Measurements from ENCODE around the gene ALDH2. TPM values are rescaled to one million over a fixed set of nuclear protein-coding genes. Genes with fewer than 3 reads are reported as not detected.
"Not testable (repeated sequence)": the region's sequence is repeated elsewhere in the genome, so short reads cannot be mapped to it uniquely, and the experiment has no call there.

The ALDH2 gene
- total RNA-seq, 3 donors from 2014 or later (not counting 1 experiment from before 2014, with no cell fraction given), result 2.6 to 8.2 (median 3.8) TPM

- Mint-ChIP-seq H3K4me1 (peaks cover 7 to 18% of the 10 kb centered on the region in 2 donors), H3K36me3 (no peaks in the 10 kb centered on the region), H3K27ac (no peak overlapping the region), H3K27me3 (ENCODE audit: low read depth in 2 of 2) (peaks cover 24 to 31% of the 10 kb centered on the region in 2 donors), H3K9me3 (no peaks in the 10 kb centered on the region), H3K4me3 (no peak overlapping the region)
- no peak for TF ChIP-seq CTCF (IDR thresholded peaks at IDR 0.05)
- ATAC-seq (no peak), DNase-seq (no peak)
- Histone ChIP-seq H3K4me1 (ENCODE audit: control insufficient read depth, insufficient read depth, low read length) (peaks cover 22% of the 10 kb centered on the region), H3K27me3 (ENCODE audit: control insufficient read depth, insufficient read depth, low read length) (peaks cover 3% of the 10 kb centered on the region), H3K36me3 (ENCODE audit: control insufficient read depth, insufficient read depth, low read length) (no peaks in the 10 kb centered on the region), H3K27ac (ENCODE audit: low read length) (no peak overlapping the region), H3K9me3 (ENCODE audit: control insufficient read depth, insufficient read depth, low read length) (no peaks in the 10 kb centered on the region), H3K4me3 (ENCODE audit: low read length) (no peak overlapping the region)
- WGBS (ENCODE audit: insufficient coverage), result 28% methylated on average over 3 of the region's 3 CpGs
- intact Hi-C loops (cut with micrococcal nuclease), result no loop called here
Observed at GRCh38 chr12:111761706-111762105, 5.0 kb upstream of the ALDH2 start.

GRCh38 chr12:111763552-111763951, 3.2 kb upstream of the ALDH2 start:
- peaks cover 17 to 22% of the 10 kb centered on the region in 2 donors for H3K4me1 Mint-ChIP-seq
- H3K4me3 Mint-ChIP-seq, result peak overlapping the region; percentile 25
- not testable (repeated sequence) for H3K27ac Mint-ChIP-seq

GRCh38 chr12:111764120-111764821, 2.5 kb upstream of the ALDH2 start:
- Histone ChIP-seq H3K9me3 (ENCODE audit: control insufficient read depth, insufficient read depth, low read length) (no peaks in the 10 kb centered on the region), H3K4me1 (ENCODE audit: control insufficient read depth, insufficient read depth, low read length) (peaks cover 11% of the 10 kb centered on the region), H3K27me3 (ENCODE audit: control insufficient read depth, insufficient read depth, low read length) (peaks cover 3% of the 10 kb centered on the region), H3K36me3 (ENCODE audit: control insufficient read depth, insufficient read depth, low read length) (no peaks in the 10 kb centered on the region), H3K27ac (ENCODE audit: low read length) (no peak overlapping the region), H3K4me3 (ENCODE audit: low read length) (no peak overlapping the region)
- H3K9me3 Mint-ChIP-seq, result no peaks in the 10 kb centered on the region
- H3K27me3 Mint-ChIP-seq (ENCODE audit: low read depth in 2 of 2), result peaks cover 37 to 41% of the 10 kb centered on the region in 2 donors
- H3K36me3 Mint-ChIP-seq, result no peaks in the 10 kb centered on the region
- H3K4me3 Mint-ChIP-seq, result peak overlapping the region; percentile 25
- 63% methylated on average over 6 of the region's 6 CpGs for WGBS (ENCODE audit: insufficient coverage)
- no peak for ATAC-seq
- no peak overlapping the region for H3K27ac Mint-ChIP-seq
- peaks cover 17 to 22% of the 10 kb centered on the region in 2 donors for H3K4me1 Mint-ChIP-seq
- DNase-seq, result no peak
- intact Hi-C loops (cut with micrococcal nuclease), result no loop called here
- no peak for TF ChIP-seq CTCF (IDR thresholded peaks at IDR 0.05)

More at GRCh38 chr12:111763552-111763951, 3.2 kb upstream of the ALDH2 start:
- H3K4me3 ChIP-seq (ENCODE audit: low read length); H3K27me3 ChIP-seq (ENCODE audit: control insufficient read depth, insufficient read depth, low read length); H3K9me3 ChIP-seq (ENCODE audit: control insufficient read depth, insufficient read depth, low read length); H3K27ac ChIP-seq (ENCODE audit: low read length); H3K9me3 Mint-ChIP-seq; intact Hi-C loops (cut with micrococcal nuclease); H3K36me3 ChIP-seq (ENCODE audit: control insufficient read depth, insufficient read depth, low read length); ATAC-seq; DNase-seq; H3K36me3 Mint-ChIP-seq: not testable (repeated sequence)
- H3K4me1 ChIP-seq (ENCODE audit: control insufficient read depth, insufficient read depth, low read length), result peaks cover 14% of the 10 kb centered on the region
- 88% methylated on average over 7 of the region's 10 CpGs for WGBS (ENCODE audit: insufficient coverage)
- peaks cover 37 to 41% of the 10 kb centered on the region in 2 donors for H3K27me3 Mint-ChIP-seq (ENCODE audit: low read depth in 2 of 2)

DNA sequence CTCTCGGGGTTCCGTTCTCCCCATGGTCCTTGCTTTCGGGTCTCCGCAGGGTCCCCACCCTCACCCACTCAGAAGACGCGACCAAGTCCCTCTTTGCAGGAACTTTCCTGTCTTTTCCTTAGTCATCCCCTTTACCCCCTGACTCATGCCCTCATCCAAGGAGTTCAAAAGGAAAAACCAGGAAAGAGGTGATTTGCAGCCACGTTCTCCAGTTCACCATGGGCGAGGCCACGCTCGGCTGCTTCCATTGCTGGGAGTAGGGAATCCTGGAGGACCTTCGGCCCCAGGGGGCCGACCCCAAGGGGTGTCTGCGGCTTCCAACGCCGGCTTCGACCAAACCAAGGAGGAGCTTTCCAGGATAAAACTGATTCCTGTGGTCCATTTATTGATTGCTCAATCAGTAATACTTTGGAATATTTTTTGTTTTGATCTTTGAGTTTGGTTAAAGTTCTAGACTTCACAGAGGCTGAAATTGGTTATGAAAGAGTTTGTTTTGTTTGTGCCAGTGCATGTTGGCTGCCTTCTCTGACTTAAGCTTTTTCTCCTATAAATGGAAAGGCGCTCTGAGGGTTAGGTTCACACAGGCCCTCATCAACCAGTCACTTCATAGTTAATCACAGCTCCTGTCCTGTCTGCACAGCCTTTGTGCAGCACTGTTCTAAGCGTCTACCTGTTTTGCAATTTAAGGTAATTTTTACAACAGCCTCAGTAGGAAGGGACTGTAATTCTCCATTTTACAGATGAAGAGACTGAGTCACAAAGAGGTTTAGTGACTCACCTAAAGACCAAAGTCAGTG, 827 bp downstream of the ALDH2 start:
- Mint-ChIP-seq H3K27me3 (ENCODE audit: low read depth in 2 of 2) (peaks cover 33% of the 10 kb centered on the region in 2 donors), H3K9me3 (no peaks in the 10 kb centered on the region)
- peak overlapping the region; percentile 32 for H3K4me3 ChIP-seq (ENCODE audit: low read length)

More for the DNA sequence above, 827 bp downstream of the ALDH2 start:
- Mint-ChIP-seq H3K4me3 (peak overlapping the region; percentile 87), H3K36me3 (no peaks in the 10 kb centered on the region), H3K4me1 (peaks cover 17% of the 10 kb centered on the region in 2 donors), H3K27ac (peak overlapping the region in 1 of 2 donors; percentile 27)
- Histone ChIP-seq H3K4me1 (ENCODE audit: control insufficient read depth, insufficient read depth, low read length) (peaks cover 10% of the 10 kb centered on the region), H3K27me3 (ENCODE audit: control insufficient read depth, insufficient read depth, low read length) (peaks cover 3% of the 10 kb centered on the region), H3K27ac (ENCODE audit: low read length) (no peak overlapping the region), H3K9me3 (ENCODE audit: control insufficient read depth, insufficient read depth, low read length) (no peaks in the 10 kb centered on the region), H3K36me3 (ENCODE audit: control insufficient read depth, insufficient read depth, low read length) (no peaks in the 10 kb centered on the region)
- intact Hi-C loops (cut with micrococcal nuclease), result no loop called here
- DNase-seq (no peak), ATAC-seq (no peak)
- TF ChIP-seq CTCF (IDR thresholded peaks at IDR 0.05), result no peak
- WGBS (ENCODE audit: insufficient coverage), result 44% methylated on average over 18 of the region's 18 CpGs
